Measurements from ENCODE around the gene COX20.
"Not testable (repeated sequence)": the region's sequence is repeated elsewhere in the genome, so short reads cannot be mapped to it uniquely, and the experiment has no call there.

Gene COX20

DNA sequence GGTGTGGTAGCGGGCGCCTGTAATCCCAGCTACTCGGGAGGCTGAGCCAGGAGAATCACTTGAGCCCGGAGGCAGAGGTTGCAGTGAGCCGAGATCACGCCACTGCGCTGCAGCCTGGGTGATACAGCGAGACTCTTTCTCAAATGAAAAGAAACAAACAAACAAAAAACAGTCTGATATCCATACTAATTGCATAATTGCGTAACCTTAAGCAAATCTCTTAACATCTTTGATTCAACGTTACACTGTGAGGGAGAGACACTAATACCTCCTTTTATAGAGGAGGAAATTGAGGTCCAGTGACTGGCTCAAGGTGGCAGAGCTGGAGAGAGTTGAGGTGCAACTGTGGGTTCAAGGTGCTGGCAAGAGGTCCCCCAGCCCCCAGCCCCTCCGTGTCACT is 12.6 kb upstream of the COX20 start:
- no peak for DNase-seq (ENCODE audit: low spot score)

- DNase-seq (ENCODE audit: low spot score) = no peak
Observed at GRCh38 chr1:244826712-244827111, 8.7 kb upstream of the COX20 start.

DNA sequence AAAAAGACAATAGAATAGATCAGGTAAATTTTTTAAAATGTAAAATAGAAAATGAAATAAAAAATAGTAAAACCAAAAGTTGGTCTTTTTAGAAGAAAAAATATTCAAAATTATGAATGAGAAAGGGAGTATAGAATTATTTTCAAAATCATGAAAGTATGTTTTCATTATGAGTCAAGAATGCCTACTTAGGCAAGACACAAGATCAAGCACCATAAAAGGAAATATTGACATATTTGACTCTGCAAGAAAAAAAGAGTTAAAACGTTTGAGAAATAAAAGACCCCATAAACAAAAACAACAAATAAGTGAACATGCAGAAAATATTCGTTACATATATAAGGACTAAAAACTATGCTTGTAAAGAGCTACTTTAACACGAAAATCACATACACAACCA is 4.8 kb upstream of the COX20 start:
- no peak for DNase-seq (ENCODE audit: low spot score)

GRCh38 chr1:244833260-244833659 is 2.2 kb upstream of the COX20 start:
- DNase-seq (ENCODE audit: low spot score) = not testable (repeated sequence)

- DNase-seq (ENCODE audit: low spot score) = peak; percentile 88
Observed at GRCh38 chr1:244833734-244834542, 1.5 kb upstream of the COX20 start.

DNA sequence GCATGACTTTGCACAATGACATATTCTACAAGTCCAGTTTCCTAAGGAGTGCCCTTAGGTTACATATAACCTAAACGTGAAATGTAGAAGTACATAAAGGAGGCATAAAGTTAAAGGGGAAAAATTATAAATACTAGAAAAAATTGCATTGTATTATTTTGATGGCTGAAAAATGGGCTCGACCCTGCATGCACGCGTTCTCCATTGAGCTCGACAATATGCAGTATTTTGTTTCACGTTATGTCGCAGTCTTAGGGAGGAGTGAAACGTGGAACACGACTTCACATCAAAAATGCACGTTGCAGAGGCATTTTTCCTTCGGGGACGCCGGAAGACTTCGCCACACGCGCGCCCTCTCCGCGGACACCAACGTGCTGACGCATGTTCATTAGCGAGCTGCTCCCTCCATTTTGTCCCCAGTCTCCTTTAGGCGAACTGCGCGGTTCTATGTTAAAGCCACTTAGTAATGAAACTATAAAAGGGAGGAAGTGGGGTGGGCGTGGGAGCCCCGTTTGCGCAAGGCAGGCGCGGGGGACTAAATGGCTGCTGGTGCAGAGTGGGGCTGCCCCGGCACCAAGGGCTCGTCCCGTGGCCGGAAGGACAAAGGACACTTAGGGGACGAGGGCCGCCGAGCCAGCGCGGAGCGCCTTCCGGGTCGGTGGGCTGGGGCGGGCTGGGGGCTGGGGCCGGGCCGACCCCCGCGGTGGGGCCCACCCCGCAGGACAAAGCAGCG is 749 bp upstream of the COX20 start:
- DNase-seq (ENCODE audit: low spot score) = peak; percentile 96

DNA sequence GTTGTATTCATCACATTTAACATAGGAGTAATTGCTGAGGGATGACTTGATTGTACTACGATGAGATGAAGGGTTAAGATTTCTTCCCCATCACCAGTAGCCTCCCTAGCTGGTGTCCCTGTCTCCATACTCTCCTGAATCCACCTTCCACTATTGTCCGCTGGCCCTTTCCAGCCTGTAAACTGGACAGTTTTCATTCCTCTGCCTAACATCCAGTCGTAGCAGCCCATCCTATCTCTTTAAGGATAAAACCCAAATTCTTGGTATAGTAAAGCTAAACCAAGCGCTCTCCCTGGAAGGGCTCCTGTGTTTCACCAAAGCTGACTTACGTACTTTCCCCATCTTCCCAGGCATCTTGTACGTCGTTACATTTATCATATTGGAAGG is 670 bp downstream of the COX20 start:
- peak; percentile 65 for DNase-seq (ENCODE audit: low spot score)

GRCh38 chr1:244836584-244836983 is 1.1 kb downstream of the COX20 start:
- DNase-seq (ENCODE audit: low spot score) = peak; percentile 28

- peak; percentile 51 for DNase-seq (ENCODE audit: low spot score)
Observed at GRCh38 chr1:244837597-244838258, 2.3 kb downstream of the COX20 start.

GRCh38 chr1:244839656-244840055 is 4.2 kb downstream of the COX20 start:
- peak; percentile 24 for DNase-seq (ENCODE audit: low spot score)

DNA sequence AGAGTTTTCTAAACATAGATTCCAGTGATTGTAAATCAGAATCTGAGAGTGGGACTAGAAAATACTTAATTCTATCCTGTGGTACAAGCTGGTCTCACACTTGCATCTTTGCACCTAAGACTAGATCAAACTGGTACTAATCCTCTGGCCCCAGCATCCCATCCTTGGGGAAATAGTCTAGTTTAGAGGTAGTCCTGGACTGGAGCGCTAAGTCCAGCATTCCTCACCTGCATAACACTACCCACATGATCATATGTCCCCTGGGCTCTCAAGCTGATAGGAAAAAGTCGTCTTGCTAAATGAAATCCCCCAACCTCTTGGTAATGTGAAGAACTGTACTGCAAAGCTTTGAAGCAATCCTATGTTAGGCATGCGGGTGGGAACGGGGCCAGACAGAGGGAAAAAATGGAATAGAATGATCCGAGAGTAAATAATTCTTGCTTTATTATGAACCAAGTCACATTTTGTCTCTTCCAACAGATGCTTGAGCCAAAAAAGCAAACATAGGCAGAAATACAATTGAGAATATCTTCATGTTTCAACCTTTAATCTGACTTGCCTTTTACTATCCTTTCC is 4.8 kb downstream of the COX20 start:
- peak; percentile 13 for DNase-seq (ENCODE audit: low spot score)

DNA sequence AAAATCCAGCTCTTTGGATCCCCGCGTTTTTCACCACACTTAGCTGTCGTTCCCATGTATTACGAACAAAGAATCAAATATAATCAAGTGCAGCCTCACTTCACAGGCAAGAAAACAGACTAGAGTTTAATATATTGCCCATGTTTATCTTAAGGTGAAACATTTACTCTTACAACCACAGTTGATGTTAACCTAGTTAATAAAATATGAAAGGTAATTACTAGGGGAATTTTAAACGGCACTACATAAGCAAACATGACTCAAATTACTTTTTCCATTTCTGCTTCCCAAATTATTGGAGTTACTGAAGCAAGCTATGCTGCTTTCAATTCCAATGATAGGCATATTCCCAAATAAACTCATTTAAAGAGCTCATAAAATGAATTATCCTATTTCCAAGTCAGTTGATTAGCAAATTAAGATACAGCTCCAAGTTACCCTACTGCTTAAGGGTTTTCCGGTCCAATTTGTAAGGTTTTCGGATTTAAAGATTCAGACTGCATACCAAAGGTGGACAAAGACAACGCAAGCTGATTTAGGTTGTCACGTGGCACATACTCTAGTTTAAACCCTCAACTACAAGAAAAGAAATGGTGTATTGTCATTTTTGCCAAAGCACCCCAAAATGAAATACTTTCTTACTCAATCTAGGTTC is 5.9 kb downstream of the COX20 start:
- no peak for DNase-seq (ENCODE audit: low spot score)

- no peak for DNase-seq (ENCODE audit: low spot score)
Observed at GRCh38 chr1:244843148-244843978, 7.9 kb downstream of the COX20 start.

- DNase-seq (ENCODE audit: low spot score) = no peak
Observed at GRCh38 chr1:244844155-244845121, 9.0 kb downstream of the COX20 start.

DNA sequence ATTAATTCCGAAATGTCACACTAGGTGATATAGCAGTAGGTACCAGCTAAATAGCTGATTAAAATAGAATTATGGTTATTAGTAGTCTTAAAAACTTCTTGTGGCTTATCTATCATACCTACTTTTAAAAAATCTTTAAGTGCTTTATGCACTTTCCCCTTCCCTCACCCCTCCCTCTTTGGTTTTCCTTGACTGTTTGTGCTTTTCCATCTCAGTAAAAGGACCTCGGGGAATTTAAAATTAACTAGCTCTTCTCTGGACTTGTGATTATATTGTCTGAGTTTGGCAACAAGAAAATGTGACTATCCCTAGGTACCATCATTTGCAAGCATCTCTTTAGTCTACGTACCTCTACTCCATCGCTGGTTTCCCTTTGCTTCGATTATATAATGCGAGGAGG is 11.2 kb downstream of the COX20 start:
- DNase-seq (ENCODE audit: low spot score) = no peak

DNA sequence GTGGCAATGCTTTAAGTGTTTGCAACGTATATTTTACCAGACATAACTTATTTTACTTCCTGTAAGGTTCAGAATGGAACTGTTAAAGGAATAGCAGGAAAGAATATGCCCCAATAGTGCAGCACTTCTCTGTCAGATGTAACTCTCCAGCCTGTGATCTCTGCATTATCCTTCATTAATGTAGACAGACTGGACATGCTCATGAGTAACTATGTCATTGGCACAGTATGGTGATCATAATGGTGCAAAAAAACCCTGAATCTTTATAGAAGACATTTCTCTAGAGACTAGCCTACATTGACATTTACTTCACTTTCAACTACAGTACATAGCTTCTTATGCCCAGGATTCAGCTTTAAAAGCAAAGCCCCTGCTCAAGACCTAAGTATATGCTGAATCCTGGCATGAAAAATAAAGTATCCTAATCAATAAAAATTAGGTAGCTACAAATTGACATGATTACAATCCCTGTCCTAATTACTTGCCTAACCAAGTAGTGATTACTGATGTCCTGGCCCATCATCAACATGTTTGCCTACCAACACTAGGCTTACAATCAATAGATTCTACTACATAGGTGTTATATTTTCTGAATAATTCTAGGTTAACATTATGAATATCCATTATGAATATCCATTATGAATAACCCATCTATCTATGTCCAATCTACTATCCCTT is 13.9 kb downstream of the COX20 start:
- peak; percentile 10 for DNase-seq (ENCODE audit: low spot score)

GRCh38 chr1:244850099-244850852 is 14.8 kb downstream of the COX20 start:
- DNase-seq (ENCODE audit: low spot score) = no peak

DNA sequence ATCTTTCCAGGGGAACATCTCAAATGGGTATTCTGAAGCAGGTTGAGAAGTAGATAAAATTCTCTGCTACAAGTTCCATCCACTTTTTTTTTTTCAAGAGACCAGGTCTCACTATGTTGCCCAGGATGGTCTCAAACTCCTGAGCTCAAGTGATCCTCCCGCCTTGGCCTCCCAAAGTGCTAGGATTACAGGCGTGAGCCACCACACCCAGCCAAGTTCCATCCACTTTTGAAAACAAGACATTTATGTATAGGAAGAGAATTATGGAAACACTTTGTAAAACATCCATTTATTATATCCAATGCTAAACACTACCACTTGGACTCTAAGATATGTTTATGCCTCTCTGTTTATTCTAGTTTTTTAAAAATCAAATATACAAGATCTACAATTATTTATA is 15.4 kb downstream of the COX20 start:
- no peak for DNase-seq (ENCODE audit: low spot score)

All from NAMALWA (cell line).